Stimulated activated CD4-positive, alpha-beta T cell treated with anti-CD3 and anti-CD28 coated beads, Interleukin-4, amount 100 ng/mL, for 1 hour (primary cell): ENCODE data around the gene ENC1.

Experiments
- DNase-seq: peaks from one replicate; pipeline ENCODE4 v3.0.0-alpha.2; 2020

Gene ENC1

GRCh38 chr5:74630453-74631066, 10.0 kb downstream of the ENC1 start:
- no peak for DNase-seq

- DNase-seq = no peak
These were observed 11.2 kb downstream of the ENC1 start for GRCh38 chr5:74629326-74629725.

DNA sequence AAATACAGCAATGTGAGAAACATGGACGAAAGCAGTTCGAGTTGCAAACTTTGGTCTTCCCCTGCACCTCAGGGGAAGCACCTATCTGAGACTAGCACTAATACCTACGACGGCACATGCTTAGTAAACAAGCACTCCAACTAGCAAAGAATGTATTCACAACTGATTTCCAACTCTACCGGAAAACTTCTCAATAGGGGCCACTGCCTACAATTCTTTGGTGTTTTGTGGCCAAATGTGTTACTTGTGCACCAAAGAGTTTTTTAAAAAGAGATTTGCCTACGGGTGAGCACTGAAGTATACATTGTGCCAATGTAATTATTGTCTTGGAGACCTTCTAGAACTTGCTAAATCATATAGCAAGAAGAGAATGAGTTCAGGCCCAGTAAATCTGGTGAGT, 12.2 kb downstream of the ENC1 start:
- no peak for DNase-seq

DNA sequence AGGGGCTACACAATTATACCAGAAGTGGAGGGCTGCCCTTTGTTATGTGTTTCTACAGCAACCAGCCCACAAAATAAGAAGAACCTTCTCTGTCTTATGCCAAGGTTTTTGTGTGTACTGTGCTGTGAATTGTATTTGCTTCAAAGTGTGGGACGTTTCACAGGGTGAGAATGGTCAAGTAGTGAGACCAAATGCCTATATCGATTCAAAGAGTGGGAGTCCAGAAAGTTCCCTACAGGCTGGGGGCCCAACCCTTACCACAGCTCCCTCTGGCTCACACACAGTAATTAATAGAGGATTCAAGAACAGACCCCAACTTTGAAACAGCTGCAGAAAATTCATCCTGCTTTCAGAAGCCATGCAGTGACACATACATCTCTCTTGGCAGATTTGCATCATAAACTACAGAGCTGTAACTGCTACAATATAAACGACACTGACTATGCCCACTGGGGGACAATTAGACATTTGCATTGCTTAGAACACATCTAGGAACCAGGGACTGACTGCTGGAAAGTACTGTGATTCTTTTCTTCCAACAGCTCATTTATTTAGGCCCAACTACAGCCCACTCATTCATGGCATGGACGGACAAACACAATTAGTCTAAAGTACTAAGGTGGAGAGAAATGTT, 12.8 kb downstream of the ENC1 start:
- no peak for DNase-seq

- no peak for DNase-seq
These were observed 13.9 kb downstream of the ENC1 start for GRCh38 chr5:74626386-74627222.

GRCh38 chr5:74625742-74626241, 14.7 kb downstream of the ENC1 start:
- no peak for DNase-seq

GRCh38 chr5:74624931-74625505, 15.5 kb downstream of the ENC1 start:
- DNase-seq = no peak

- DNase-seq = no peak
These were observed 16.0 kb downstream of the ENC1 start for GRCh38 chr5:74624501-74624900.

DNA sequence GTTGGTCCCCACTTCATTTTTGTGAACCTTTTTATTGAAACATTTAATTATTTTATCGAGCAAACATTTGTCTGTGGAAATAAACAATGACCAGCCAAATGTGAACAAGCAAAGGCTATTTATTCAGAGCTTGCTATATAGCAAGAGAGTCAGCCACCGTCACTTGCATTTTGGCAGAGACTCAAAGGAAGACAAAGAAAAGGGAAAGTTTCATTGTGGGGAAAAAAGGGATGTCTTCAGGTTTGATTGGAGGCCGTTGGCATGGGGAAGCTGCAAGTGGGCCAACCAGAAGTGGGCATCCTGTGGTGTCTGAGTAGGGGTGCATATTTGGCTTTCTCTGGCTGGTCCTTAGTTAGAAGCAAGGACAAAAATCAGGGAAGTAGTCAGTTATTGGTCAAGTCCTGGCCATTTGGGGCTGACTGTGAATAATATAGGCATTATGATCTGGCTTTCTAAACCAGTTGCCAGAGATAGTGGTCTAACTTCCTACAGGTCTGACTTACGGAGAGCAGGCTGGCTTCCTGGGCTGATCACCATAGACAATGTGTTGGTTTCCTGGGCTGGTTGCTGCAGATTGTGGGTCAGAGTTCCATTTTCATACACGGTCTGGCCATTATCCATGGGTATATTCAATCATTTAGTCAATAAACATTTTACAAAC, 16.6 kb downstream of the ENC1 start:
- DNase-seq = no peak

DNA sequence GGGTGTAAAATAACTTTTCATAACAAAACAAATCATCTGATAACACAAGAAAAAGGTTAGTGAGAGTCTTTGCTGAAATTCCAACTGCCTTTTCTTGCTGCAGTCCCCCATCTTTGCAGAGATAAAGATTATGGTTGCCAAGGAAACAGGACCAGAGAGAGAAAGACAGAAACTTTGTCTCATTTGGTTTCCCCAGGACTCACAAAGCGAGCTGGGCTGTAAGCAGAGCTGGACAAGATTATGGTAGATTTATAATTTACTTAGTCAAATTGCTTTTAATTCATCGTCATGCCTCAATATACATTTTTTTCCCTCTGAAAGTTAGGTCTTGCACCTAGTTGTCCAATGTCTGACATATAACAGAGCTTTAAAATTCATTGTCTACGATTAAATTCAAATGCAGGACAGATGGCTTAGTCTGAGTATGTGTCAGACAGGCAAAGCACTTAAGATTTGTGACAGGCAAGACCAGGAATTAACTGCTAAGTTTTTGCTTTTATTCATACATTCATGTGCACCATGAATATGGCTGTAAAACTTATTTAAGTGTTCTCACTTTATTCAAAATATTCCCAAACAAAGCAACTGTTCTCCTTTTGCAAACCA, 17.4 kb downstream of the ENC1 start:
- DNase-seq = no peak

- no peak for DNase-seq
These were observed 18.4 kb downstream of the ENC1 start for GRCh38 chr5:74622122-74622521.

DNA sequence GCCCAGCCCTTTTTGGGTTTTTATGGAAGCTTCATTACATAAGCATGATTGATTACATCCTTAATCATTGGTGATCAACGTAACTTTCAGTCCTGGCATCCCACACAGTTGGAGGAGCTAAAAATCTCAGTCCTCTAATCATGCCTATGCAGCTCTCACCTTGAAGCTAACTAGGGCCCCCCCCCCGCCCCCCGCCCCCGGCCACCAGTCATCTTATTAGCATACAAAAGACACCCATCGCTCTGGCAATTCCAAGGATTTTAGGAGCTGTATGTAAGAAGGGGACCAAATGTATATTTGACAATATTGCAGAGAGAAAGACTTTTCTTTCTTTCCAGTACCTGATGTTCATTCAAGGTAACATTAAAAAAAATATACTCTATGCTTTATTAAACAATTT, 19.0 kb downstream of the ENC1 start:
- no peak for DNase-seq

GRCh38 chr5:74619308-74619707, 21.2 kb downstream of the ENC1 start:
- no peak for DNase-seq

GRCh38 chr5:74618106-74618505, 22.4 kb downstream of the ENC1 start:
- no peak for DNase-seq

- no peak for DNase-seq
These were observed 23.3 kb downstream of the ENC1 start for GRCh38 chr5:74617202-74617601.

- no peak for DNase-seq
These were observed 24.0 kb downstream of the ENC1 start for GRCh38 chr5:74616236-74617146.

DNA sequence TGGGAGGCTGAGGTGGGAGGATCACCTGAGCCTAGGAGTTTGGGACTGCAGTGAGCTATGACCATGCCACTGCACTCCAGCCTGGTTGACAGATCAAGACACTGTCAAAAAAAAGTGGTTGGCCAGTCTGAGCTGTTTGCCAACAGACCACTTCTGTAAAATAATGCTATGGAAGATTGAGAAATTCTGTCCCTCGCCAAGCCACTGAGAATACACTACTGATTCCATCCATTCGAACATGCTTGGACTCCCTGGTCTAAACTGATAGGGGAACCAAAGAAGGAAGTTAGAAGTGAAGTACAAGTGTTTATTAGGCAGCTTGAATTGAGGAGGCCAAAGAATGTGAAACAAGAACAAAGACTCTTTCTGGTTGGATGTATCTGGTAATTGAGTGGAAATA, 27.2 kb downstream of the ENC1 start:
- no peak for DNase-seq

- DNase-seq = no peak
These were observed 28.5 kb downstream of the ENC1 start for GRCh38 chr5:74612045-74612444.

GRCh38 chr5:74608736-74609601, 31.6 kb downstream of the ENC1 start:
- no peak for DNase-seq

GRCh38 chr5:74605759-74606158, 34.8 kb downstream of the ENC1 start:
- DNase-seq = no peak
